KOPT-K1 (cell line): ENCODE data around the gene COL15A1.

Experiments used
- H3K27ac ChIP-seq: fragments of 200-600 bp; sonication (generic); 2 replicates; pipeline ENCODE4 v1.5.1; 2016; ENCODE audit warnings: antibody characterized with exemption, mild to moderate bottlenecking, low read depth, low read length; ENCODE audit not compliant: poor library complexity, severe bottlenecking
- H3K36me3 ChIP-seq: fragments of 200-600 bp; sonication (generic); 2 replicates; pipeline ENCODE4 v1.5.1; 2017; ENCODE audit warnings: antibody characterized with exemption, mild to moderate bottlenecking, low read length, moderate library complexity; ENCODE audit not compliant: insufficient read depth
- H3K9me3 ChIP-seq: fragments of 200-600 bp; sonication (generic); 2 replicates; pipeline ENCODE4 v1.5.1; 2017; ENCODE audit warnings: antibody characterized with exemption, low read length, mild to moderate bottlenecking; ENCODE audit not compliant: insufficient read depth, poor library complexity, severe bottlenecking

The COL15A1 gene

GRCh38 chr9:98925956-98926355, 17.8 kb upstream of the COL15A1 start:
- no peaks in the 10 kb centered on the region for H3K9me3 ChIP-seq
- H3K27ac ChIP-seq = no peak overlapping the region
- H3K36me3 ChIP-seq = no peaks in the 10 kb centered on the region

- no peak overlapping the region for H3K27ac ChIP-seq
- no peaks in the 10 kb centered on the region for H3K36me3 ChIP-seq
- no peaks in the 10 kb centered on the region for H3K9me3 ChIP-seq
These were observed 16.0 kb upstream of the COL15A1 start for GRCh38 chr9:98927724-98928123.

- Histone ChIP-seq H3K9me3 (no peaks in the 10 kb centered on the region), H3K36me3 (no peaks in the 10 kb centered on the region), H3K27ac (no peak overlapping the region)
These were observed 14.6 kb upstream of the COL15A1 start for GRCh38 chr9:98929071-98929470.

DNA sequence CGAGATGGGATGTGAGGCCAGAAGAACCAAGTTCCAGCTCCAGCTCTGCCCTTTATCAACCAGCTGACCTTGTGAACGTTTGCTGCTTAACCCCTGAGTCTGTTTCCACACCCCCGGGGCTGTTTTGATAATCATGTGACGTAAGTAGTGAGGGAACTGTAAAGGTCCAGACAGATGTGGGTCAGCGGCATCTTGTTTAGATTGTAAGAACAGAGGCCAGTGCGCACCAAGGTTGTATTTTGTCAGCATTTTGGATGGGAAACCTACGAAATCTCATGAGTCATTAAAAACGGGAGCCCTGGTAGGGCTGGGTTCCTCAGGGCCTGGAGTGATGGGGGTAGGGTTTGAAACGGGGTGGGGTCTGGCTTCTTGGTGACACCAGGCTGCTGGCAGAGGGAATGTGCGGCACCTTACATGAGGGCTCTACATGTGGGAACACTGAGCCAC, 13.8 kb upstream of the COL15A1 start:
- Histone ChIP-seq H3K9me3 (no peaks in the 10 kb centered on the region), H3K27ac (no peak overlapping the region), H3K36me3 (no peaks in the 10 kb centered on the region)

DNA sequence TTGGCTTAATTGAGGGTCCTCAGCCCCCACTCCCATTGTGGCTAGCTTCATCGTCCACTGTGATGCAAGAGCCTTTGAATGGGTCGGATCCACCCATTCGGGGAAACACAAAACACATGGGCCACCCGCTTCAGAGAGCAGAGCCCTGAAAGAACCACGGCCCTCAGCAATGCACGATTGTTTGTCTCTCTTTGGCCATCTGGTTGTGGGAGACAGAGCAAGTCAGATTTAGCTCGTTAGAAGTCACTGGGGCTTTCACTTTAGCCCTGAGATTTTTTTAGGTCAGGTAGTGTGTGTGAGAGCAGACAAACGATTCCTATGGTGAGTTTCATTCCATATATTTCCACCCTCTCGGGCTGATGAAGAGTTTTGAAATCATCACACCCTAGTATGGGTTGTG, 12.9 kb upstream of the COL15A1 start:
- Histone ChIP-seq H3K36me3 (no peaks in the 10 kb centered on the region), H3K27ac (no peak overlapping the region), H3K9me3 (no peaks in the 10 kb centered on the region)

GRCh38 chr9:98931600-98932389, 11.9 kb upstream of the COL15A1 start:
- Histone ChIP-seq H3K36me3 (no peaks in the 10 kb centered on the region), H3K27ac (no peak overlapping the region)

DNA sequence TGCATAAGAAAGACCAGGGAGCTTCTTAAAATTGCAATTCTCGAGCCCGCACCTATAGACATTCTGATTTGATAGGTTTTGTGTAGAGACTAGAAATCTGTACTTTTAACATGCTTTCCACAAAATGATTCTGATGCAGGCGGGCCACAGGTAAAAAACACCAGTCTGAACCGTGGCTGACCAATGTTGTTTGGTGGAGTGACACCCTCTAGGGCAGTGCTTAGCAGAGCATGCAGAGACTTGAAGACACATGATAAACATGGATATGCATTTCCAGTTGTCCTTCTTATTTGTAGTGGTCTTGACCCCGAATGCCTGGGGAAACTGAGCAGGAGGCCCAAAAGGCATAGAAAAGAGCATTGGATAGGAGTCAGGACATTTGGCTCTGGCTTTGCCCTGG, 10.5 kb upstream of the COL15A1 start:
- no peak overlapping the region for H3K27ac ChIP-seq

More at GRCh38 chr9:98931600-98932389, 11.9 kb upstream of the COL15A1 start:
- H3K9me3 ChIP-seq = no peaks in the 10 kb centered on the region

DNA sequence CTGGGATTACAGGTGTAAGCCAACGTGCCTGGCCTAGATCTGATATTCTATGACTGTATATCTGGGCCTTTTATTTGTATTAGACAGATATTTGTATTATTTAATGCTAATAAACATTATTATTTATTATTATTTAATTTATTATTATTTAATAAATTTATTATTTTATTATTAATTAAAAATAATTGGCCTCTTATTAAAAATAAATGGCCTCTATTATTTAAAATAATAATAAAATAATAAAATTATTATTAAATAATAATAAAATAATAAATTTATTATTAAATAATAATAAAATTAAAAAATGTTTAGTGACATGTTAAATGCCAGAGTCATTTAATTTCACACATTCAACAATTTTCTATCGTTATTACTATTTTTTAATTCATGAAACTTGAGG, 9.8 kb upstream of the COL15A1 start:
- no peaks in the 10 kb centered on the region for H3K36me3 ChIP-seq
- H3K9me3 ChIP-seq = no peaks in the 10 kb centered on the region

More for the DNA sequence above, 10.5 kb upstream of the COL15A1 start:
- H3K9me3 ChIP-seq = no peaks in the 10 kb centered on the region
- no peaks in the 10 kb centered on the region for H3K36me3 ChIP-seq

GRCh38 chr9:98935071-98935505, 8.6 kb upstream of the COL15A1 start:
- no peaks in the 10 kb centered on the region for H3K36me3 ChIP-seq
- H3K9me3 ChIP-seq = no peaks in the 10 kb centered on the region
- H3K27ac ChIP-seq = no peak overlapping the region

More for the DNA sequence above, 9.8 kb upstream of the COL15A1 start:
- no peak overlapping the region for H3K27ac ChIP-seq

- Histone ChIP-seq H3K27ac (no peak overlapping the region), H3K9me3 (no peaks in the 10 kb centered on the region), H3K36me3 (no peaks in the 10 kb centered on the region)
These were observed 3.4 kb upstream of the COL15A1 start for GRCh38 chr9:98940276-98940675.

- Histone ChIP-seq H3K27ac (no peak overlapping the region), H3K9me3 (no peaks in the 10 kb centered on the region), H3K36me3 (no peaks in the 10 kb centered on the region)
These were observed 1.7 kb upstream of the COL15A1 start for GRCh38 chr9:98941946-98942523.

DNA sequence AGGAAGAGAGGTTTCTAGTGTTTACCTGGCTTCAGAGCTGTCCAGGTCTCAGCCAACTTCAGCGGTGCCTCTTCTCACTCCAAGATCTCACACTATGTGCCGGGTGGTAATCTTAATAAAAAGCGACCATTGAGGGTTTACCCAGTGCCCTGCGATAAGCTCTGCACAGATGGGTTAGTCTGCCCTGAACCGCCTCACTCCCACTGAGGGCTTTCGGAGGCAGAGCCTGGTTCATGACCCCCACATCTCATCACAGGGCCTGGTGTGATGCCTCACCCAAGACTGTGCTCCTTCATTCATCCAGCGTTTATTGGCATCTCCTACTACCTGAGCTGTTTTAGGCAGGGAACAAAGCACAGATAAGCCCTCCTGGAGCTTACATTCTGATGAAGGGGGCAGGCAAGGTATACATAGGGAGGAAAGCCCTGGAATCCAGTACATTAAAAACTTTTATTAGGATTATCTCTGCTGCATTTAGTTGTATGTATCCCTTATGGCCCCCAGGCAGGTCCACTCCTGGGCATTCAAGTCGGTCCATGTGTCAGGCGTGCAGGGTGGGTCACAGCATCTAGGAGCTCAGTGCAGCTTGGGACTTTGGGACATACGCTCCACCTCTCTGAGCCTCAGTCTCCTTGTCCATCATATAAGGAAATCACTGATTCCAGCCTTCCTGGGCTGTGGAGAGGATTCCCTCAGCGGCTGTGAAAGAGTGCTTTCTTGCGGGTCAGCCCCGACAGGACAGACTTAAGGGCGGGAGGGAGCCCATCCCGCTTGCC, 613 bp upstream of the COL15A1 start:
- Histone ChIP-seq H3K27ac (no peak overlapping the region), H3K36me3 (no peaks in the 10 kb centered on the region), H3K9me3 (no peaks in the 10 kb centered on the region)

GRCh38 chr9:98944057-98944733, 488 bp downstream of the COL15A1 start:
- Histone ChIP-seq H3K36me3 (no peaks in the 10 kb centered on the region), H3K27ac (no peak overlapping the region), H3K9me3 (no peaks in the 10 kb centered on the region)

DNA sequence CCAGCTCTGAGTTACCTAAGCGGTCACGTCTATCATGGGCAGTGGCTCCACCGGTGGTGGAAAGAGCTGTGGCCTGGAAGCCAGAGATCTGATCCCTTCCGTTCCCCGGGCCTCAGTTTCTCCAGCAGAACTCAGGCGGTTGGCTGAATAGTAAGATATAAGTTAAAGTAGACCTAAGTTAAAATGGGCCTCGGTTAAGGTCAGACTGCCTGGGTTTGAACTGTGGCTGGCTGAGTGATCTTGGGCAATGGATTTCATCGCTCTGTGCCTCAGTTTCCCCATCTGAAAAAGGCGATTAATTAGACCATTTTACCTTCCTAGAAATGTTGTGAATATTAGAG, 997 bp downstream of the COL15A1 start:
- no peaks in the 10 kb centered on the region for H3K36me3 ChIP-seq
- H3K9me3 ChIP-seq = no peaks in the 10 kb centered on the region
- H3K27ac ChIP-seq = no peak overlapping the region

- Histone ChIP-seq H3K9me3 (no peaks in the 10 kb centered on the region), H3K36me3 (no peaks in the 10 kb centered on the region), H3K27ac (no peak overlapping the region)
These were observed 5.9 kb downstream of the COL15A1 start for GRCh38 chr9:98949565-98949964.
